GM20000 (cell line): ENCODE measurements around the gene SNX27.
"Not testable (repeated sequence)": the region's sequence is repeated elsewhere in the genome, so short reads cannot be mapped to it uniquely, and the experiment has no call there.

Source experiments
- DNase-seq: peaks from one replicate; pipeline ENCODE4 v3.0.0; 2012; ENCODE audit warnings: low spot score
- TF ChIP-seq, protein P1 (sequence below): IDR thresholded peaks from 2 replicates; pipeline ENCODE4 v1.5.1; 2012; ENCODE audit warnings: mild to moderate bottlenecking, control low read depth; ENCODE audit errors: extremely low read depth, missing control alignments

Gene SNX27

DNA sequence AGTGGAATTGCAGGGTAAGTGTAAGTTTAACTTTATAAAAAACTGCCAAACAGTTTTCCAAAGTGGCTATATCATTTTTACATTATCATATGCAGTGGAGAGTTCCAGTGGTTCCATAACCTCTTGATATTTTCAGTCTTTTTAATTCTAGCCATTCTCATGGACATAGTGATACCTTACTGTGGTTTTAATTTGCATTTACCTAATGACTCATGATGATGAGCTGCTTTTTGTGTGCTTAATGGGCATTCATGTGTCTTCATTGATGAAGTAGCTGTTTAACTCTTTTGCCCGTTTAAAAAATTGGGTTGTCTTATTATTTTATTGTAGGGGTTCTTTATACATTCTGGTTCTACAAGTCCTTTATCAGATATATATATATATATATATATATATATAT lies 29.4 kb downstream of the SNX27 start:
- TF ChIP-seq, protein P1, sequence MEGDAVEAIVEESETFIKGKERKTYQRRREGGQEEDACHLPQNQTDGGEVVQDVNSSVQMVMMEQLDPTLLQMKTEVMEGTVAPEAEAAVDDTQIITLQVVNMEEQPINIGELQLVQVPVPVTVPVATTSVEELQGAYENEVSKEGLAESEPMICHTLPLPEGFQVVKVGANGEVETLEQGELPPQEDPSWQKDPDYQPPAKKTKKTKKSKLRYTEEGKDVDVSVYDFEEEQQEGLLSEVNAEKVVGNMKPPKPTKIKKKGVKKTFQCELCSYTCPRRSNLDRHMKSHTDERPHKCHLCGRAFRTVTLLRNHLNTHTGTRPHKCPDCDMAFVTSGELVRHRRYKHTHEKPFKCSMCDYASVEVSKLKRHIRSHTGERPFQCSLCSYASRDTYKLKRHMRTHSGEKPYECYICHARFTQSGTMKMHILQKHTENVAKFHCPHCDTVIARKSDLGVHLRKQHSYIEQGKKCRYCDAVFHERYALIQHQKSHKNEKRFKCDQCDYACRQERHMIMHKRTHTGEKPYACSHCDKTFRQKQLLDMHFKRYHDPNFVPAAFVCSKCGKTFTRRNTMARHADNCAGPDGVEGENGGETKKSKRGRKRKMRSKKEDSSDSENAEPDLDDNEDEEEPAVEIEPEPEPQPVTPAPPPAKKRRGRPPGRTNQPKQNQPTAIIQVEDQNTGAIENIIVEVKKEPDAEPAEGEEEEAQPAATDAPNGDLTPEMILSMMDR, result no peak
- no peak for DNase-seq

DNA sequence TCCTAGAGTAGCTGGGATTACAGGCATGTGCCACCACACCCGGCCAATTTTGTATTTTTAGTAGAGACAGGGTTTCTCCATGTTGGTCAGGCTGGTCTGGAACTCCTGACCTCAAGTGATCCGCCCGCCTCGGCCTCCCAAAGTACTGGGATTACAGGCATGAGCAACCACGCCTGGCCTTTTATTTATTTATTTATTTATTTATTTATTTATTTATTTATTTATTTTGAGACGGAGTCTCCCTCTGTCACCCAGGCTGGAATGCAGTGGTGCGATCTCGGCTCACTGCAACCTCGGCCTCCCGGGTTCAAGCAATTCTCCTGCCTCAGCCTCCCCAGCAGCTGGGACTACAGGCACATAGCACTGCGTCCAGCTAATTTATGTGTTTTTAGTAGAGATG lies 31.2 kb downstream of the SNX27 start:
- not testable (repeated sequence) for DNase-seq

DNA sequence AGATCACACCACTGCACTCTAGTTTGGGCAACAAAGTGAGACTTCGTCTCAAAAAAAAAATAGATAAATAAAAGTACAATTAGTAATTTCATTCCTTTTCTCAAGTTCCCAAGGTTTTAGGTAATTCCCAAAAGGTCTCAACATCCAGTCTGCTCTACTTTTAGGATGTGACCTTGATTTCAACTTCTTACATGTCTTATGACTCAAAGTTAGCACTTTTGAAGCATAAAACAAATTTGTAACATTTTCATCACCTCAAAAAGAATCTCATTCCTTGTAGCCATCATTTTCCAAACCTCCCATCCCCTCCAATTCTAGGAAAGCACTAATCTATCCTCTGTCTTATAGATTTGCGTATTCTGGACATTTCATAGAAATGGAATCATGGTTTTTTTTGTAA lies 32.2 kb downstream of the SNX27 start:
- TF ChIP-seq, protein P1, result no peak
- no peak for DNase-seq

DNA sequence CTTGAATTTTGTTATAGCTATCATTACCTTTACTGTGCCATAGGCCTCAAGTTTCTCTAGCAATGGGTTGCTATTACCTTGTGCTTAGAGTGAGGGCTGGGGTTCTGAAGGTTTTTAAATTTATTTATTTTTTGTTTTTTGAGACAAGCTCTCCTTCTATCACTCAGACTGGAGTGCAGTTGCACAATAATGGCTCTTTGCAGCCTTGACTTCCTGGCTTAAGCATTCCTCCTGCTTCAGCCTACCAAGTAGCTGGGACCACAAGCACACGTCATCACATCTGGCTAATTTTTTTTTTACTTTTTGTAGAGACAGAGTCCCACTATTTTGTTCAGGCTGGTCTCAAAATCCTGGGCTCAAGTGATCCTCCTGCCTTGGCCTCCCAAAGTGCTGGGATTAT lies 41.5 kb downstream of the SNX27 start:
- no peak for DNase-seq
- TF ChIP-seq, protein P1, result no peak

DNA sequence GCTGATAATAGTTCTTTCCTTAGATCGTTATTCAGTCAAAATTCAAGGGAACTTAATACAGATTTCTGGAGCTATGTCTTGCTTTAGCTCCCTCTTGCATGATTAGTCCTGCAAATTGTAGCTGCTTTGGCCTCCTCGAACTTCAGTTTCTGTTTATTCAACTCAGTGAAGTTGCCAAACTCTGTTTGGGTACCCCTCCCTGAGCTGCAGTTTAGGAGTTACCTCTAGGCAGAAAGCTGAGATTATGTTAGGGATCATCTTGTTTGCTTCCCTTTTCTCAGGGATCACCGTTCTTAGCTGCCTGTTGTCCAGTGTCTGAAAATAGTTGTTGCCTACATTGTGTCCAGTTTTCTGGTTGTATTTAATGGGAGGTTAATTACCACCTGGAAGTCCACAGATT lies 43.5 kb downstream of the SNX27 start:
- TF ChIP-seq, protein P1, result no peak
- no peak for DNase-seq

DNA sequence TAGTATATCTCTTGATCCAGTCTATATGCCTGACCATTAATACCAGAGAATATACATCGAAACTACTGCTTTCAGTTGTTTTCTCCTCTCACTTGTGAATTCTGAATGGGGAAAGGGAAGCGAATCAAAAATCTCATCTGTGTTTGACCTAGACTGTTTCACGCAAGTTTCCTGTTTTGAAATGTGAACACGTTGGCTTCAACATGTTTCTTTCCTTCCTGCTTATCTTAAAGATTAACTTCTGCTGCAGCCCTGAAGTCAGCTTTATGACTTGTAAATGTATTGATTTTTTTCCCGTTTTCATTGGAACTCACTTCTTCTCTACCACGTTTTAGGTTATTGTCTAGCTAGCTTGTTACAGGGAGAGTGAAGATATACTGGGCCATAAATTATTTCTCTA lies 49.9 kb downstream of the SNX27 start:
- no peak for DNase-seq
- TF ChIP-seq, protein P1, result no peak

DNA sequence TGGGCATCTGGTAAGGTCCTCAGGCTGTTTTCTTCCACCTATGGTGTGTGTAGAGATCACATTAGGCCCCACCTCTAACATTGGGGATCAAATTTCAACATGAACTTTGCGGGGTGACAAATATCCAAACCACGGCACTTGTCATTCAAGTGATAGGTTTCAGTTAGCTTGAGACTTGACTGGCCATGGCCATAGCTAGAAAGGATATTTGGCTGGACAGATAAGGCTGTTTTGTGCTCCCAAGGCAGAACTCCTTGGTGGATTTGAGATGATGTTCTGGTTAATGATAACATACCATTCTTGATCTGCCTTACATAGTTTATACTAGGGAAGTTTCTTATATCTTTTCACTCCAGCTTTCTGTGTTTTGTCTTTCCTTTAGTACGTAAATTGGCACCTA lies 56.2 kb downstream of the SNX27 start:
- no peak for DNase-seq
- TF ChIP-seq, protein P1, result no peak

DNA sequence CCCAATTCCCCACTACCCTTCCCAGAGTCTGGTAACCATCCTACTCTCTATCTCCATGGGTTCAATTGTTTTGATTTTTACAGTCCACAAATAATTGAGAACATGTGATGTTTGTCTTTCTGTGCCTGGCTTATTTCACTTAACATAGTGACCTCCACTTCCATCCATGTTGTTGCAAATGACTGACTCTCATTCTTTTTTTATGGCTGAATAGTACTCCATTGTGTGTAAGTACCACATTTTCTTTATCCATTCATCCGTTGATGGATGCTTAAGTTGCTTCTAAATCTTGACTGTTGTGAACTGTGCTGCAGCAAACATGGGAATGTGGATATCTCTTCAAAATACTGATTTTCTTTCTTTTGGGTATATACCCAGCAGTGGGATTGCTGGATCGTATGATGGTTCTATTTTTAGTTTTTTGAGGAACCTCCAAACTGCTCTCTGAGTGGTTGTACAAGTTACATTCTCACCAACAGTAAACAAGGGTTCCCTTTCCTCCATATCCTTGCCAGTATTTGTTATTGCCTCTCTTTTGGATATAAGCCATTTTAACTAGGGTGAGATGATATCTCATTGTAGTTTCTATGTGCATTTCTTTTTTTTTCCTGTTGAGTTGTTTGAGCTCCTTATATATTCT lies 58.3 kb downstream of the SNX27 start:
- DNase-seq, result not testable (repeated sequence)
